ENCODE data around the gene MRPL43.
A peak's percentile ranks its signal among the peaks of the same experiment; 100 is the strongest.
"Not testable (repeated sequence)": the region's sequence is repeated elsewhere in the genome, so short reads cannot be mapped to it uniquely, and the experiment has no call there.

Gene MRPL43

DNA sequence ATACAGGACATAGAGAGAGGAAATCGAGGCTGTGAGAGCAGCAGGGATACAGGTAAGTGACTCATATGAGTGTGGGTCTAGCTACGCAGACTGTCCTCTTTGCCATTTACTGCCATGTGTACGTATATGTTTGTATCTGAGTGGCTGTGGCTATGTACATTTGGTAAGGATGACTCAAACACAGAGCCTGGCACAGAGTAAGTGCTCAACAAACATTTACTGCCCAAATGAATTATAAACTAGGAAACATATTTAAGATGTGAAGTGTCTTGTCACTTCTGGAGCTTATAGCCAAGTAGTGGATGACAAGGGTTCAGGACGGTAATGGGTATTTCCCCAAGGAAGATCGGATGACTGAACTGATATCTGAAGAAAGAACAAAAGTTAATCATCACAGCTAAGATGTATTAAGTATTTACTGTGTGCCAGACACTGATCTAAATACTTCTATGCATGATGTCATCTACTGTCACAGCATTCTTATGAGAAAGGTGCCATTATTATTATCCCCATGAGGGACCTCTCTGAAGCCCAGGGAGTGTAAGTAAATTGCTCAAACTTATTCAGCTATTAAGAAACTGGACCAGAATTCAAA lies 6.0 kb downstream of the MRPL43 start:
- DNase-seq, result no peak

DNA sequence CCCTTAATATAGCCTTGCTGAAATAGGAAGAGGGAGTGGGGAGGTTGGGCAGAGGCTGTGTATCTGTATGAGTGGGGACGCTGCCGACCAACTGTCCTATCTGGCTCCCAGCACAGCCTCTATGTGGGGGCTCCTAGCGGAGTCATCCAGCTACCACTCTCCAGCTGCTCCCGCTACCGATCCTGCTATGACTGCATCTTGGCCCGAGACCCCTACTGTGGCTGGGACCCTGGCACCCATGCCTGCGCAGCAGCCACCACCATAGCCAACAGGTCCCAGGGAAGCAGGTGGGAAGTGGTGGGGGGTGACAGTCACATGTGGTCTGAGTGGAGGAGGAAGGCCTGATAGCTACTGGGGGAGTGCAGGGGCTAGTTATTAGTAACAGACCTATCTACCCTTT lies 6.6 kb downstream of the MRPL43 start:
- DNase-seq, result no peak

DNA sequence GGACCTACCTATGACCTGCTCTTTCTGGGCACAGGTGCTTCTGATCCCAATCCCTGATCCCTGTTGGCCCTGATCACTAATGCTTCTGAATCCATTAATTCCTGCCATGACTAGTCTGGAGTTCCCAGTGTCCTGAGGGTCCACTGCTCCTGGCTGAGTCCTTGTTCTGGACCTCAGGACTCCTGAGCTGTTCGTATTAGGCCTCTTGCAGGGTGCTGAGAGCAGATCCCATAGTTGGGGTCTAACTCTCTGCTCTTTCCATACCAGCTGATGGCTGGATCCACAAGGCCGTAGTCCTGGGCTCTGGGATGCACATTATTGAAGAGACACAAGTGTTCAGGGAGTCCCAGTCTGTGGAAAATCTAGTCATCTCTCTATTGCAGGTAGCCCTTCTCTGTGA lies 7.0 kb downstream of the MRPL43 start:
- DNase-seq, result no peak

DNA sequence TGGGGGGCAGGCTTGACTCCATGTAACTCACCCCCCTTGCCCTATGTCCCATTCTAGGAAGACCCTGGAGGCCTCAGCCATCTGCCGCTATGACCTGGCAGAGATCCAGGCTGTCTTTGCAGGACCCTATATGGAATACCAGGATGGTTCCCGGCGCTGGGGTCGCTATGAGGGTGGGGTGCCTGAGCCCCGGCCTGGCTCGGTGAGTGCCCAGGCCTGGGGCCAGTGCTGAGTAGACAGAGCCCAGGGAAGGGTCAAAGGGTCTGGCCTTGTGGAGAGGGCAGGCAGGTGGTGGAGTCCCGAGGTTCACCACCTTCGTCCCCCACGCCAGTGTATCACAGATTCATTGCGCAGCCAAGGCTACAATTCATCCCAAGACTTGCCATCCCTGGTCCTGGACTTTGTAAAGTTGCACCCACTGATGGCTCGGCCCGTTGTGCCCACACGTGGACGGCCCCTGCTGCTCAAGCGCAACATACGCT lies 7.5 kb downstream of the MRPL43 start:
- DNase-seq, result no peak

DNA sequence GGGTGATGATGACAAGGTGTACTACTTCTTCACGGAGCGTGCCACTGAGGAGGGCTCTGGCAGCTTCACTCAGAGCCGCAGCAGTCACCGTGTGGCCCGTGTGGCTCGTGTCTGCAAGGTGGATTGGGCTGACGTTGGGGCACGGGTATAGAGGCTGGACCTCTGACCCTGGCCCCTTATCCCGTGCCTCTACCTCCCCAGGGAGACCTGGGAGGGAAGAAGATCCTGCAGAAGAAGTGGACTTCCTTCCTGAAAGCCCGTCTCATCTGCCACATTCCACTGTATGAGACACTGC lies 8.4 kb downstream of the MRPL43 start:
- DNase-seq, result no peak

DNA sequence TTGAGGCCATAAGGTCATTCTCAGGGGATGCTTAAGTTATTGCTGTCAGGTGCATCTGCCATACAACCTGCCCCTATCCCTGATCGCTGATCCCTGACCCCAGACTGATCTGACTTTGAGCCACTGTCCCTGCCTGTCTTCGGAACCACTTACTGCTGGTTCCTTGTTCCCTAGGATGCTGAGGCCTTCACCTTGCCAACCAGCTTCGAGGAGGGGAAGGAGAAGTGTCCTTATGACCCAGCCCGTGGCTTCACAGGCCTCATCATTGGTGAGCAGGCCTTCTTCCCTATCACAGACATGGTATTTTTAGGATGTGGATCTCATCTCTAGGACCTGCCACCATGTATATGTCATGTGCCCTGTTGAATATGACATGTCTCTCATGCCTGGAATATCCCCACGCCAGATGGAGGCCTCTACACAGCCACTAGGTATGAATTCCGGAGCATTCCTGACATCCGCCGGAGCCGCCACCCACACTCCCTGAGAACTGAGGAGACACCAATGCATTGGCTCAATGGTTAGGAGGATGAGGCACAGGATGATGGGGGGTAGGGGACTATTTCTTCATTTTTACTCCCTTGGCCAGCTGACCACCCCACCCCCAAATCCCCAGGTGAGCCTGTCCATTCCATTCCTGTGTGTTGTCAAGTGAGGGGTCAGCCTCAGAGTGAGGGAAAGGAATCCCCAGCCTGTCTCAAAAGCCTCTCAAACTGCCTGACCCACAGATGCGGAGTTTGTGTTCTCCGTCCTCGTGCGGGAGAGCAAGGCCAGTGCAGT lies 9.0 kb downstream of the MRPL43 start:
- DNase-seq, result no peak

DNA sequence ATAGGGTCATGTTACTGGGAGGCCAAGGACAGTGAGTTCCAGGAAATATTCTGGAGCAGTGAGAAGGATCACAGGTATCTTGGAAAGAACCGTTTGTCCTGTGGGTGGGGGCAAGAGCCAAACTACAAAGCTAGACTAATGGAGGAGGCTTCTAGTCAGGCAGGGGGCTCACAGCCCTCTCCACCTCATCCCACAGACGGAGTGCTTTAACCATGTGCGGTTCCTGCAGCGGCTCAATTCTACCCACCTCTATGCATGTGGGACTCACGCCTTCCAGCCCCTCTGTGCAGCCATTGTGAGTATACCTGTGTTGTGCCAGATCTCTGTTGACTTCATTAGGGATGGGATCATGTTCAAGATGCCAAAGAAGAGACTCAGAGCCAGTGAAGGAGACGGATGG lies 9.9 kb downstream of the MRPL43 start:
- DNase-seq, result no peak

DNA sequence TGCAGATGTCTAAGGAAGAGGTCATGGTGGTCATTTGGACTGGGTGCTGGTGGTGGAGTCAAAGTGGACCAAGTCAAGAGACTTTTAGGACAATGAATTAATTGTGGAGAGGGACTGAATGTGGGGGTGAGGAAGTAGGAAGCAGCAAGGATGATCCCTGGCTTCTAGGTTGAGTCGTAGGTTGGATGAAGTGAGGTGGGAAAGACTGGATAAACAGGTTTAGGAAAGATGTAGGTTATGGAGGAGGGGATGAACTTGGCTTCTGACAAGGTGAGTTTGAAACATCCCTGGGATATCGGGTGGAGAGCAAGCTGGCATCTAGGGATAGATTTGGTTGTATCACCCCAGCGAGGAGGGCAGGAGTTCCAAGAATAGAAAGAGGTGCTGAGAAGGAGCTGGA lies 10.4 kb downstream of the MRPL43 start:
- DNase-seq, result no peak

DNA sequence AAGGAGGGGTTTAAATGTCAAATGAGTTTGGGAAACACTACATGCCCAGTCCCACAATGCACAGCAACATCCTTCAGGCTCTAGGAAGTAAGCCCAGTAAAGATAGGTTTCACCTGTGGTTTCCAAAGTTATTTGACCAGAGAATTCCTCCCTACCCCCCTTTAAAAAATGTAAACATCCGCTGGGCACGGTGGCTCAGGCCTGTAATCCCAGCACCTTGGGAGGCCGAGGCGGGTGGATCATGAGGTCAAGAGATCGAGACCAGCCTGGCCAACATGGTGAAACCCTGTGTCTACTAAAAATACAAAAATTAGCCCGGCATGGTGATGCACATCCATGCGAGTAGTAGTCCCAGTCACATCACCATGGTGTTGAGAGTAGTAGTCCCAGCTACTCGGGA lies 11.9 kb downstream of the MRPL43 start:
- not testable (repeated sequence) for DNase-seq

DNA sequence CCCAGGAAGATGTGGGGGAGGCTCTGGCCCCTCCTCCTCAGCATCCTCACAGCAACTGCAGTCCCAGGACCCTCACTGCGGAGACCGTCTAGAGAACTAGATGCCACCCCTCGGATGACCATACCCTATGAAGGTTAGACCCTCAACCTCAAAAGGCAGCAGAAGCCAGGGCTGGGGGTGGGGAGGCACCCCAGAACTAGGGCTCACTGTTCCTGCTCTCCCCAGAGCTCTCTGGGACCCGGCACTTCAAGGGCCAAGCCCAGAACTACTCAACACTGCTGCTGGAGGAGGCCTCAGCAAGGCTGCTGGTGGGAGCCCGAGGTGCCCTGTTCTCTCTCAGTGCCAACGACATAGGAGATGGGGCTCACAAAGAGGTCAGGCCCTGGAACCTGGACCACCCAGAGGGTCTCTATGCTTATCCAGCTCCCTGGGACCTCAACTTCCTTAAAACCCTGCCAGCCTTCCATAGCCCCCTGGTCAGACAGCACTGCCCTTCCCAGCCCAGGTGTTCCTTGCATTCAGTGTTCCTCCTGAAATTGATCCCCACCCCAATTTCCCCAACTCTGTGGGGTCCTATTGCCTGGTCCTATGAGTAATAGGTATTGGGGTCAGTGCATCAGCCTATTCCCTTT lies 14.3 kb downstream of the MRPL43 start:
- DNase-seq, result no peak

DNA sequence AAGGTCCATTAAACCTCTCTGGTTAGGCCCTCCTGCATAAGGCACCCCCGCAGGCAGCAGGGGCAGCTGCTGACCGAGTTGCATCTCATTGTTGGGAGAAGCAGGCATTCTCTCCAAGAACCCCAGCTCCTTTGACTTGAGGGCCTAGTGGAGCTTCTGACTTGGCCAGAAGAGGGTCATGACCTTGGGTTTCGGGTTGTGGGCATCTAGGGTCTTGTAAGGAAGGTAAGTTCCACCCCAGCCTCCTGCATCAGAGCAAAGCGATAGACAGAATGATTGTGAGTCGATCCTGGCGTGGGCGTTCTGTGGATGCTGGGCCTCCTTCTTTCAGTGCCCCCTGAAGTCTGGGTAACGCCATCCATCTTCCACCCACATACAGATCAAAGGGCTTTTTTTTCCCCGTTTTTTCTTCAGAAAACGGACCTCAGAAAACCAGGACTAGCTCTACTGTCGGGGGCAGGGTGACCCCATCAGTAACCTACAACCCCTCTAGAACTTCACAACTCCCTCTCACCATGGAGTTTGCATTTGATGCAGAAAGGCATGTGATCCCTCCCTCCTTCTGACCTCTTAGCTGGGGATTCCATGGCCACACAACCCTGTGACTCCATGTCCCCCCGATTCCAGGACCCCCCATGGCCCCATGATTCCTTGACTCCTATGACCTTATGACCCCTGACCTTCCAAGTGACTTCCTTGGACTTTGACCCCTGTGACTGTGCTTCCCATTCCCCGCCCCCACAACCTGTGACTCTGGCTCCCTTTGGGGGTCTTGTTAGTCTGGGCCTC lies 15.0 kb downstream of the MRPL43 start:
- no peak for DNase-seq

DNA sequence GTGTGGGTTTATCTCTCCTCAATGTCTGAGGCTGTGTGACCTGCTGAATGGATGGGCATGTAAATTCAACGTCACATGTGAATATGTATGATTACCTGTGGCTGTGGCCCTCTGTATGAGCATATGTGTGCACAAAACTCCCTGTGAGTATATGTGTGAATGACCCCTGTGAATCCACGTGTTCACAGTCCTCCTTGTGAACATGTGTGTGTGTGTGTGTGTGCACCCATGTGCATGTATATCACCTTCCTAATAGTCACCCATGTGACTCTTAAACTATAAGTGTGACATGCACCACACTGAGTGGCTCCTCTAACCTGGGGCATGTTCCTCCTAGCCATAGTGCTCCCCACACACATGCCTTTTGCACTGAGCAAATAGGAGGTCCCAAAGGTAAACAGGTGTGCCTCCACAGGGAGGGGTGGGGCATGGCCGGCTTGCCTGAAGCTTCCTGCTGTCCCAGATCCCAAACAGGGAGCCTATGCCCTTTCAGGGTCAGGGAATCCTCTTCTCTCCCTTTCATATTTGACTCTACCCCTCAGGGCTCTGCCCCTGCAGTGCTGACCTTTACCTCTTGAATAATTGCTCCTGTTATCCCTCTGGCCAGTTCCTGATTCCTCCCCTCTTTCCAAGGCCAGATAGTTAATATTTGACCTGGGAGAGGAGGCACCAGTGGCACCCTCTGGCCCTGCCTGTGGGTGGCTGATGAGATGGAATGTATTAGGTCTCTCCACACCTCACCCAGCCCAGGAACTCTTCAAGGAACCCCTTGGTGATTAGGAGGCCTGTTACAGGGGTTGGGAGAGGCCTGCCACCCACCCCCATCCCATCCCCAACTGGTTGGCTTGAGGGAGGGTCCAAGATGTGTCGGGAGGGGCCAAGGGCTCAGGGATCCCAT lies 16.1 kb downstream of the MRPL43 start:
- DNase-seq, result no peak

DNA sequence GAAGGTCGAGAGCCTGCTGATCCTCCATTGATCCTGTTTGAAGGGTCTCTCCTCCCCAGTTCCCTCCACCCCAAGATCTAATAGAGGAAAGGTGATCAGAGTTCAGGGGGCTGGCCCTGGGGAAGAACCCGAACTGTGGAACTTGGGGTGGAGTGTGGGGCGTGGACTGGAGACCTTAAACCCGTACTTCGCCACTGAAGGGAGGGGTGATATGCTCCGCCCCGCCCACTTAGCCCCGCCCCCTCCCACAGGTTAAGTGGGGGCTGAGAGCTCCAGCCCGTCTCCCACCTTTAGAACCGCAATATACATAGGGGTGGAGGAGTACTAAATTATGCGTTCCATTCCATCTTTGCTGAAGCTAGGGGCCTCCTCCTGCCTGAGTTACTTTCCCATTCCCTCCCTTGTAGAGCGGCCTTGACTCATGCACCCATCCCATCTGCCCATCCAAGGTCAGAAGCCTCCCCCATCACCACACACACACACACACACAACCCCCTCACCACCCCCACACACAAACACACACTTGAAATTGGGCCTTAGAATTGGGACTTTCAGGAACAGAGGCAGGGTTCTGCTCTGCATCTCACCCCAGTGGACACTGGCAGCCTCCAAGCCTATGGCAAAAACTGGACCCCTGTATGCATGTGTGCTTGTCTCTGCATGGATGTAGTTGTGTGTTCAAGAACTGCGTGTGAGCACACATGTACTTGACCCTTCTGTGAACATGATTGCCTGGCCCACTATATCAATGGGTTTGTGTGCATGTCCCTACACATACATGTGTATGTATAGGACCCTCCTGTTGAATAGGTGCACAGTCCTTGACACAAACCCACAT lies 17.0 kb downstream of the MRPL43 start:
- peak; percentile 12 for DNase-seq

DNA sequence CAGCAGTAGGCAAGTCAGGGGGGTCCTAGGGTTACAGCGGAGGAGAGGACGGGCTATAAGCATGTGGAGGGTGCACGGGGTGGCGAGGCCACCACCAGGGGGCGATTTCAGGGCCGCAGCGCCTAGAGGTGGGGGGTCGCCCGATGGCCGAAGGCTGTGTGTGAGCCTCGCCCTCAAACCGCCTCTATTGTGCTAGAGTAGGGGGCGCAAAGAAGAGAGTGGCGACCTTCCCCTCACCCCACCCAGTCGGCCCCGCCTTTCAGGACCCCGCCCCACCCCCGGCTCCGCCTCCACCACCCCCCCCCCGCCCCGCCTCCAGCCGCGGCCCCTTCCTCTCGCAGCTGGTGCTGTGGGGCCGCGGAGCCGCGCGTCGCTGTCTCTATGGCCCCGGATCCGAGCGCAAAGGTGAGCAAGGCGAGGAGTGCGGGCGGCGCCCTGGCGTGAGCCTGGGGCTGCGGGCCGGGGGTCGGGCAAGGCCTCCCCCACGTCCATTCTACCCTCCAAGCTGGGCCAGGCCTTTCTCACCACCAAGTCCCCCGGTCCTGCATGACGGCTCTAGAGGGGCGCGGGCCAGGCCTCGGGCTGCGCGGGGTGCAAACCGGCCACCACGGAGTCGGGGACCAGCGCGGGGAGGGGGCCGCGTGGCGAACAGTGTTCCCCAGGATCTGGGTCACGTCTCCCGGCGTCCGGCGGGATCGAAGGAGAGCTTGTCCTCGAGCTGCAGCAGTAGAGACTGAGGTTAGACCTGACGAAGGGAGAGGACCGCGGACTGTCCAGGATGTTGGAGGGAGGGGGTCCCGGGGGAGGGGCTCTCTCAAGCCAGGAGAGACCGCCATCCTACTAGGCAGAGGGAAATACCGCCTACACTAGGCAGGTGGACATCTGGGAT lies 17.9 kb downstream of the MRPL43 start, which contains the start of gene SEMA4G:
Gene SEMA4G (plus strand): TSS at position 318 of the 889 bp plus-strand sequence. CDS start 3,409 bp downstream, outside the sequence.
- DNase-seq, result peak; percentile 19

DNA sequence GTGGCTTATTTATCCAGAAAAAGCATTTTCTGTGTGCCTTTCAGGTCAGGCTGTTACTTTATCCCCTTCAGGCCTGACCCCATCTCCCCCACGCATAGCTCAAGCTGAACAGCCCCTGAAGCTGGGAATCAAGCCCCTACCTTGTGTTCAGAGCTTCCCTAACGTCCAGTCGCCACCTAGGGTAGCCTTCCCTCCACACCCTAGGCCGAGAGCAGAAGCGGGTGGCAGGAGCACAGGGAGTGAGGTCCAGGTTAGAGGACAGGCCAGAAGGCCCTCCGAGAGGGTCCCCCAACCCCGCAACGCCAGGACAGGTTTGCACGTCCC lies 18.5 kb downstream of the MRPL43 start:
- DNase-seq, result no peak

DNA sequence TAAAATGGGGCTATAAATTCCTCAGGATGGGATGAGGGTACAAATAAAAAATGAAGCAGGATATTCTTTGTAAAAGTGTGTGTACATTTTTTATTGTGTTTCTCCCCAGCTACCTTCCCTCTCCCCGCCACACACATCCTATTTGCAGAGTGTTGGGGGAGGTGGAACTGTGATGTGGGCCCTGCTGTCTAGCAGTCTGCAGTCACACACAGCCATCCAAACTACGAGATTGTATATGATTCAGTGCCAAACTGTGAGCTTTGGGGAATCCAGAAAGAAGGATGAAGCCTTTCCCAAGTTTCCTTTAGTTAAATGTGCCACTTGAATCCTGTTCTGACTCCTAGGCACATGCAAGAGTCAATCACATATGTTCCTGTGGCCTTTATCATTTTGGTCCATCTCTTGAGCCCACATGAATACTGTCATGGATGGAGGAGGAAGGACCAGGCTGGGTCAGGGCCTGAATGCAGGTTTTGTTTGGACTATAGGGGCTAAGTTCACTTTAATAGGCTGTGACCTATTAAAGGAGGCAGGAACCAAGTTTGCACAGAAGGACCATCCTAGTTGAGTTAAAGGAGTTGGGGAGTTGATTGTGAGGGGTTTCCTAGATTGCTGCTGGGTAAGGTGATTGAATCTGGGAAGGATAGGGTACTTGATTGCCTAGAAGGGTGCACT lies 19.1 kb downstream of the MRPL43 start:
- no peak for DNase-seq

DNA sequence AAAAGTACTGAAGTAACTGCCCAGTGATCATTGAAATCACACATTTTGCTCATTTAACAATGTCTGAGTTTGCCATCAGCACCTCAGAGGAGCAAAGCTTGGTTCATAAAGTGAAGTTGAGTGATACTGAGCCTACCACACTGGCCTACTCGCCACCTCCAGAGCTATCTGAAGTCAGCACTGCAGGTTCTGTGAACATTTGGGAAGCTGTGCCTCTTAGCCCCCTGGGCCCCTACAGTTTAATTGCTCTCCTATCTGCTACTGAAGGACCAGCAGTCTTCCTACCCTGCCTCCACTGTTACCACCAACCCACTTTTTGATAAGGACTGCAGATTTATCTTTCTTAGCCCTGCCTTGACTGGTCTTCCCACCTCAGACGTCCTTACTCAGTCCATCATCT lies 20.0 kb downstream of the MRPL43 start:
- DNase-seq, result no peak

DNA sequence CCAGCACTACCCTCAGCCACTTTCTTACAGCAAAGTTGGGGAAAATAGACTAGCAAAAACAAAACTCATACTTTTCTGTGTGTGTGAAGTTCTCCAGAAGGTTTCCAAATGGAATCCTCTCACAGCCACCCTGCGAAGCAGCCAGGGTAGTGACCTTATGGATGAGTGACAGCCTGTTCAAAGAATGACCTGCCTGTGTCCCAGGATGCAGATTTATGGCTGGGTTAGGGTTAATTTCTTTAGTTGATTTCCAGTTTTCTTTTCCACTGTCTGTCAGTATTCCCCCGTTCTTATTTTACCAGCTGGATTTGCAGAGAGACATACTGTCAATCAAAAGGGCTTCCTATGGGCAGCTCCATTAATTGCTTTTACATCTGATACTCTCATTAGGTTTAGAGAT lies 20.4 kb downstream of the MRPL43 start:
- DNase-seq, result no peak

DNA sequence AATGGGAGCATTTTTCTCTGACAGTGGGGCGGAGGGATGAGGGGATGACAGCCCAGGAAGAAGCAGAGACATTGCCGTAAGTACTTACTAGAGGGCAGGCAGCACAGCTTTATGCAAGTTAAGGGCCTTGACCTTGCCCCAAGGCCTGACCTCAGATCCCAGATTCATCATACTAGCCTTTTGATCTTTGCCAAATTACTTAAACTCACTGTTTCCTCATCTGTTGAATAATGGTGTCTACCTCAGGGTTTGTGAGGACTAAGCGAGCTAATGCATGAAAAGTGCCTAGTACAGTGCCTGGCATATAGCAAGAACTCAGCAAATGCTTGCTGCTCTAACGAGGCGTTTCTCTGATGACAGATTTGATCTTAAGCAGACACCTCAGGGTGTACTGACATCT lies 21.5 kb downstream of the MRPL43 start:
- DNase-seq, result no peak

DNA sequence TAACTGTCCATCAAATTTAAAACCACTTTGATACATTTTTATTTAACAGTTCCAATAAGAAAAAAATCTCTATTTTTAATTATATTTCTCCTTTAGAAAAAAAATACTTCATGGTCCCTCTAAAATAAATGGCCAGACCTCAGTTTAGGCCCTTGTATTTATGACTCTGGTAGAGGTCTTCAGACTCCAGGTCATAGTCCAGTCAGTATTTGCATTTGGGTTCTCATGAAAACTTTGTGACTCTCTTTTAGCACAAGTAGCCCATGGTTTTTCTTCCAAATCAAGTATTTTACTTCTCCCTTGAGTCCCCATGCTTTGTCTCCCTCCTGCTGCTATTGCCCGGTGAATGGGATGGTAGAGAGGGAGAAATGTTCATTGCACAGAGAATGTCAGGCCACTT lies 23.5 kb downstream of the MRPL43 start:
- no peak for DNase-seq
